ES-I3 (cell line): ENCODE results near the gene APOA4.

Experiments
- H3K36me3 ChIP-seq: 2 replicates; pipeline ENCODE4 v1.6.1; 2013; ENCODE audit warnings: mild to moderate bottlenecking, low read length, control low read depth, moderate library complexity; ENCODE audit not compliant: insufficient read depth
- H3K4me1 ChIP-seq: 2 replicates; pipeline ENCODE4 v1.6.1; 2013; ENCODE audit warnings: mild to moderate bottlenecking, control low read depth, low read length; ENCODE audit not compliant: insufficient read depth
- H3K9ac ChIP-seq: 2 replicates; pipeline ENCODE4 v1.6.1; 2013; ENCODE audit warnings: low read depth, mild to moderate bottlenecking, low read length, moderate library complexity
- H3K9me3 ChIP-seq: 2 replicates; pipeline ENCODE4 v1.6.1; 2013; ENCODE audit warnings: mild to moderate bottlenecking, low read length, moderate library complexity; ENCODE audit not compliant: control insufficient read depth, insufficient read depth

The APOA4 gene

GRCh38 chr11:116775975-116776374 is 47.1 kb downstream of the APOA4 start:
- no peaks in the 10 kb centered on the region for H3K9me3 ChIP-seq
- peaks cover 17% of the 10 kb centered on the region; the same call in 1 of the 2 replicates for H3K36me3 ChIP-seq
- H3K9ac ChIP-seq, result no peak overlapping the region
- H3K4me1 ChIP-seq, result peaks cover 6% of the 10 kb centered on the region

- H3K9me3 ChIP-seq, result no peaks in the 10 kb centered on the region
- H3K36me3 ChIP-seq, result peaks cover 17% of the 10 kb centered on the region; the same call in 1 of the 2 replicates
- no peak overlapping the region for H3K9ac ChIP-seq
- H3K4me1 ChIP-seq, result peaks cover 6% of the 10 kb centered on the region
Observed at GRCh38 chr11:116774661-116775060, 48.4 kb downstream of the APOA4 start.

- Histone ChIP-seq H3K36me3 (peaks cover 9% of the 10 kb centered on the region; the same call in 1 of the 2 replicates), H3K9ac (peak overlapping the region; percentile 98), H3K9me3 (no peaks in the 10 kb centered on the region), H3K4me1 (peaks cover 6% of the 10 kb centered on the region)
Observed at GRCh38 chr11:116773203-116774097, 49.7 kb downstream of the APOA4 start.

- H3K4me1 ChIP-seq, result peaks cover 6% of the 10 kb centered on the region
- peak within 1 kb of the TSS; percentile 98 for H3K9ac ChIP-seq
- H3K9me3 ChIP-seq, result no peaks in the 10 kb centered on the region
- peaks cover 3% of the 10 kb centered on the region; the same call in 1 of the 2 replicates for H3K36me3 ChIP-seq
Observed at GRCh38 chr11:116772443-116773202, 50.5 kb downstream of the APOA4 start, which contains the start of gene BUD13. Gene BUD13 (minus strand): TSS chr11:116772987. CDS start chr11:116772964, 23 bp downstream.

GRCh38 chr11:116771935-116772334 is 51.2 kb downstream of the APOA4 start:
- Histone ChIP-seq H3K36me3 (peaks cover 3% of the 10 kb centered on the region; the same call in 1 of the 2 replicates), H3K4me1 (peaks cover 6% of the 10 kb centered on the region), H3K9ac (peak overlapping the region; percentile 98), H3K9me3 (no peaks in the 10 kb centered on the region)
